Right atrium auricular region (tissue), 2 donors: ENCODE data around the gene C19orf44. TPM values are rescaled to one million over a fixed set of nuclear protein-coding genes. Genes with fewer than 3 reads are reported as not detected.
"Not testable (repeated sequence)": the region's sequence is repeated elsewhere in the genome, so short reads cannot be mapped to it uniquely, and the experiment has no call there.

ENCODE experiments used
- DNase-seq: peaks from one replicate; pipeline ENCODE4 v3.0.0-alpha.2; 2019; ENCODE audit warnings: low spot score
- H3K27ac ChIP-seq, 2 donors: fragments of 200-600 bp; sonication (generic); 1 replicate in 1 of 2; 2 replicates in 1 of 2; pipeline ENCODE4 v1.5.1; 2016 to 2019
- H3K27me3 ChIP-seq, 2 donors: fragments of 200-600 bp; sonication (generic); one replicate each; pipeline versions ENCODE4 v1.5.1 to v1.6.0; 2017 to 2019
- H3K36me3 ChIP-seq: fragments of 200-600 bp; sonication (generic); one replicate; pipeline ENCODE4 v1.5.1; 2016
- H3K4me1 ChIP-seq, 2 donors: fragments of 200-600 bp; sonication (generic); one replicate each; pipeline versions ENCODE4 v1.5.1 to v1.6.0; 2017 to 2019
- H3K4me3 ChIP-seq, 2 donors: fragments of 200-600 bp; sonication (generic); 1 replicate in 1 of 2; 2 replicates in 1 of 2; pipeline ENCODE4 v1.5.1; 2017 to 2019; ENCODE audit warnings: mild to moderate bottlenecking in 1 of 2, moderate library complexity in 1 of 2
- H3K9me3 ChIP-seq, 2 donors: fragments of 200-600 bp; sonication (generic); one replicate each; pipeline ENCODE4 v1.5.1; 2019
- CTCF ChIP-seq, 2 donors: fragments of 200-600 bp; sonication (generic); IDR thresholded peaks; one replicate each; pipeline ENCODE4 v1.5.1; 2019; ENCODE audit warnings: antibody characterized with exemption in 2 of 2
- total RNA-seq, 2 donors: library from RNA; depleted of rRNA; stranded (reverse); fragments of >200 nt; gene quantifications; one replicate each; pipeline ENCODE4 v1.1.0, GENCODE V29; 2016

Gene C19orf44
- total RNA-seq, result 1 to 10 TPM; 2.3 to 6.0 TPM

- no peaks in the 10 kb centered on the region for H3K9me3 ChIP-seq
- no peaks in the 10 kb centered on the region for H3K36me3 ChIP-seq
- peak; percentile 99 for DNase-seq
- no peaks in the 10 kb centered on the region for H3K27me3 ChIP-seq
- peak in 1 of 2 donors; percentile 50 for TF ChIP-seq CTCF (IDR thresholded peaks at IDR 0.05)
- H3K4me1 ChIP-seq, result peaks cover 0 to 11% of the 10 kb centered on the region in 2 donors
- H3K4me3 ChIP-seq, result peak within 1 kb of the TSS; percentile 67 to 74
- H3K27ac ChIP-seq, result peak within 1 kb of the TSS; percentile 83 to 86
These were observed at the start of gene C19orf44, which contains the start of gene CALR3 for GRCh38 chr19:16495982-16496612. TSS of gene C19orf44 (plus strand) at chr19:16496394. CDS start at chr19:16500793, 4,399 bp downstream. TSS of gene CALR3 (minus strand) at chr19:16496167. CDS start at chr19:16496129, 38 bp downstream.

- H3K9me3 ChIP-seq, result no peaks in the 10 kb centered on the region
- DNase-seq, result peak; percentile 92
- no peak for TF ChIP-seq CTCF (IDR thresholded peaks at IDR 0.05)
- no peak overlapping the region for H3K4me3 ChIP-seq
- H3K36me3 ChIP-seq, result no peaks in the 10 kb centered on the region
- H3K4me1 ChIP-seq, result peaks cover 0 to 62% of the 10 kb centered on the region in 2 donors
- H3K27ac ChIP-seq, result peak overlapping the region; percentile 81 to 83
- H3K27me3 ChIP-seq, result no peaks in the 10 kb centered on the region
These were observed 49.3 kb upstream of the C19orf44 start for GRCh38 chr19:16446724-16447368.

GRCh38 chr19:16448872-16449271 is 47.3 kb upstream of the C19orf44 start:
- Histone ChIP-seq H3K27ac (peak overlapping the region in 1 of 2 donors; percentile 31), H3K4me1 (peaks cover 0 to 55% of the 10 kb centered on the region in 2 donors)
- not testable (repeated sequence) for H3K27me3 ChIP-seq, H3K9me3 ChIP-seq, DNase-seq, H3K36me3 ChIP-seq, H3K4me3 ChIP-seq

- H3K4me1 ChIP-seq, result peaks cover 0 to 56% of the 10 kb centered on the region in 2 donors
- H3K27ac ChIP-seq, result peak overlapping the region in 1 of 2 donors; percentile 23
These were observed 46.7 kb upstream of the C19orf44 start for GRCh38 chr19:16449330-16449961.

GRCh38 chr19:16452325-16452724 is 43.9 kb upstream of the C19orf44 start:
- TF ChIP-seq CTCF (IDR thresholded peaks at IDR 0.05), result no peak
- DNase-seq, result no peak
- Histone ChIP-seq H3K4me1 (peaks cover 0 to 56% of the 10 kb centered on the region in 2 donors), H3K27me3 (no peaks in the 10 kb centered on the region), H3K9me3 (no peaks in the 10 kb centered on the region), H3K4me3 (no peak overlapping the region), H3K27ac (peak overlapping the region; percentile 93 to 95), H3K36me3 (no peaks in the 10 kb centered on the region)

More at GRCh38 chr19:16449330-16449961, 46.7 kb upstream of the C19orf44 start:
- no peaks in the 10 kb centered on the region for H3K36me3 ChIP-seq
- no peak for TF ChIP-seq CTCF (IDR thresholded peaks at IDR 0.05)
- DNase-seq, result no peak
- no peak overlapping the region for H3K4me3 ChIP-seq
- H3K27me3 ChIP-seq, result no peaks in the 10 kb centered on the region
- H3K9me3 ChIP-seq, result no peaks in the 10 kb centered on the region

- peak overlapping the region; percentile 93 to 95 for H3K27ac ChIP-seq
- no peaks in the 10 kb centered on the region for H3K9me3 ChIP-seq
- TF ChIP-seq CTCF (IDR thresholded peaks at IDR 0.05), result no peak
- no peaks in the 10 kb centered on the region for H3K36me3 ChIP-seq
- peaks cover 0 to 68% of the 10 kb centered on the region in 2 donors for H3K4me1 ChIP-seq
- H3K27me3 ChIP-seq, result no peaks in the 10 kb centered on the region
- no peak overlapping the region for H3K4me3 ChIP-seq
- DNase-seq, result no peak
These were observed 41.8 kb upstream of the C19orf44 start for GRCh38 chr19:16454351-16454918.
